SK-N-SH (cell line): ENCODE measurements around the gene BMP8A. TPM values are rescaled to one million over a fixed set of nuclear protein-coding genes. Genes with fewer than 3 reads are reported as not detected.

Experiments
- CTCF ChIA-PET: fragments of 300-600, 350-600 bp; formaldehyde crosslinking; extraction: SDS; loops from one replicate; lab custom pipeline; 2021; lab: Yijun Ruan, JAX
- POLR2A ChIA-PET: fragments of 350-600 bp; sonication (Branson Sonifier 250); formaldehyde crosslinking; extraction: SDS; loops from one replicate; lab custom pipeline; 2020; ENCODE audit warnings: antibody characterized with exemption, inconsistent platforms; lab: Yijun Ruan, JAX
- DNase-seq: peaks from one replicate; pipeline ENCODE4 v3.0.0; 2012
- H2AFZ ChIP-seq: fragments of 200-600 bp; sonication (generic); 2 replicates; pipeline ENCODE4 v1.8.1; 2016; ENCODE audit warnings: antibody characterized with exemption, mild to moderate bottlenecking, low read depth
- H3F3A ChIP-seq: fragments of 200-600 bp; sonication (generic); replicated peaks from 2 replicates; pipeline ENCODE3; 2016; ENCODE audit warnings: antibody characterized with exemption, mild to moderate bottlenecking; ENCODE audit not compliant: insufficient read depth
- H3K27ac ChIP-seq, 2 experiments: fragments of 200-500 bp in 1 of 2; fragments of 200-600 bp in 1 of 2; sonication (Bioruptor generic) in 1 of 2; sonication (generic), shearing (Covaris generic) in 1 of 2; 2 replicates each; pipeline versions ENCODE4 v1.5.1 to v1.6.1; 2014 to 2016; ENCODE audit warnings: low read depth in 2 of 2, inconsistent platforms in 1 of 2, low read length in 1 of 2, mild to moderate bottlenecking in 1 of 2, mixed read lengths in 1 of 2
- H3K27me3 ChIP-seq: fragments of 200-600 bp; sonication (generic), shearing (Covaris generic); 2 replicates; pipeline ENCODE4 v1.6.1; 2016; ENCODE audit warnings: mixed run types; ENCODE audit not compliant: insufficient read depth
- H3K36me3 ChIP-seq, 2 experiments: fragments of 200-500 bp in 1 of 2; fragments of 200-600 bp in 1 of 2; sonication (Bioruptor generic) in 1 of 2; sonication (generic) in 1 of 2; replicated peaks in 1 of 2; 2 replicates each; pipeline versions ENCODE3 to v1.5.1; 2014 to 2016; ENCODE audit warnings: low read length in 1 of 2, mild to moderate bottlenecking in 1 of 2; ENCODE audit not compliant: insufficient read depth in 2 of 2, control insufficient read depth in 1 of 2
- H3K4me1 ChIP-seq, 2 experiments: fragments of 200-500 bp in 1 of 2; fragments of 200-600 bp in 1 of 2; sonication (Bioruptor generic) in 1 of 2; sonication (generic), shearing (Covaris generic) in 1 of 2; 2 replicates each; pipeline versions ENCODE4 v1.5.1 to v1.6.1; 2014 to 2016; ENCODE audit warnings: low read depth in 1 of 2, low read length in 1 of 2, mixed run types in 1 of 2; ENCODE audit not compliant: insufficient read depth in 2 of 2, control insufficient read depth in 1 of 2
- H3K4me2 ChIP-seq: fragments of 200-600 bp; sonication (generic), shearing (Covaris generic); 2 replicates; pipeline ENCODE4 v1.6.1; 2017; ENCODE audit warnings: mixed run types
- H3K4me3 ChIP-seq, 2 experiments: fragments of 200-500 bp in 1 of 2; fragments of 200-600 bp in 1 of 2; sonication (Bioruptor generic) in 1 of 2; sonication (generic), shearing (Covaris generic) in 1 of 2; 2 replicates each; pipeline versions ENCODE4 v1.5.1 to v1.8.1; 2014 to 2016; ENCODE audit warnings: low read depth in 2 of 2, inconsistent platforms in 1 of 2, low read length in 1 of 2, mild to moderate bottlenecking in 1 of 2, mixed read lengths in 1 of 2, moderate library complexity in 1 of 2
- H3K79me2 ChIP-seq: fragments of 200-600 bp; sonication (generic); 2 replicates; pipeline ENCODE4 v1.8.1; 2017; ENCODE audit warnings: mild to moderate bottlenecking; ENCODE audit not compliant: insufficient read depth
- H3K9ac ChIP-seq: fragments of 200-600 bp; sonication (generic); 2 replicates; pipeline ENCODE4 v1.6.1; 2017; ENCODE audit warnings: mixed run types
- H3K9me2 ChIP-seq: fragments of 200-600 bp; sonication (generic); 2 replicates; pipeline ENCODE4 v1.6.1; 2017; ENCODE audit warnings: mixed run types
- H3K9me3 ChIP-seq: fragments of 200-600 bp; sonication (generic); 2 replicates; pipeline ENCODE4 v1.6.1; 2017; ENCODE audit warnings: mixed run types, mild to moderate bottlenecking, moderate library complexity
- H4K20me1 ChIP-seq: fragments of 200-600 bp; sonication (generic); 2 replicates; pipeline ENCODE4 v1.6.1; 2017; ENCODE audit warnings: mild to moderate bottlenecking, mixed run types; ENCODE audit not compliant: insufficient read depth
- CTCF ChIP-seq: fragments of 200-600 bp; sonication (generic); IDR thresholded peaks from 2 replicates; pipeline ENCODE4 v1.6.1; 2017; ENCODE audit warnings: antibody characterized with exemption, mild to moderate bottlenecking, moderate library complexity
- ELF1 ChIP-seq: IDR thresholded peaks from 2 replicates; pipeline ENCODE4 v1.4.0; 2012
- EZH2phosphoT487 ChIP-seq: fragments of 200-600 bp; sonication (generic); IDR thresholded peaks from 2 replicates; pipeline ENCODE4 v1.6.1; 2017; ENCODE audit warnings: low read depth, mixed run types, mild to moderate bottlenecking, antibody characterized with exemption, moderate library complexity, borderline replicate concordance
- FOXJ3 ChIP-seq: sonication (generic); formaldehyde crosslinking; IDR thresholded peaks from 2 replicates; pipeline ENCODE4 v1.5.1; 2020; ENCODE audit warnings: mild to moderate bottlenecking, missing genetic modification reagents
- GABPA ChIP-seq: IDR thresholded peaks from 2 replicates; pipeline ENCODE4 v1.4.0; 2012; ENCODE audit warnings: low read depth, mild to moderate bottlenecking
- GATA2 ChIP-seq: sonication (generic); formaldehyde crosslinking; IDR thresholded peaks from 2 replicates; pipeline ENCODE4 v1.5.0; 2020; ENCODE audit warnings: mild to moderate bottlenecking, missing genetic modification reagents
- IRF3 ChIP-seq: fragments of 150-350 bp; IDR thresholded peaks from 2 replicates; pipeline ENCODE4 v1.6.1; 2016; ENCODE audit warnings: mild to moderate bottlenecking, low read depth, low read length
- JUND ChIP-seq: IDR thresholded peaks from 2 replicates; pipeline ENCODE4 v1.4.0; 2012
- NRF1 ChIP-seq: IDR thresholded peaks from 2 replicates; pipeline ENCODE4 v1.6.1; 2012; ENCODE audit warnings: low read depth, mild to moderate bottlenecking, low read length
- PBX3 ChIP-seq: IDR thresholded peaks from 2 replicates; pipeline ENCODE4; 2012
- POLR2AphosphoS5 ChIP-seq: IDR thresholded peaks from 2 replicates; pipeline ENCODE4 v1.6.1; 2012; ENCODE audit warnings: low read depth, low read length
- RAD21 ChIP-seq: IDR thresholded peaks from 2 replicates; pipeline ENCODE4 v1.6.1; 2012; ENCODE audit warnings: mild to moderate bottlenecking, low read length
- REST ChIP-seq: IDR thresholded peaks from 2 replicates; pipeline ENCODE4 v1.6.1; 2012; ENCODE audit warnings: mild to moderate bottlenecking, low read depth, low read length, moderate library complexity
- RFX5 ChIP-seq: IDR thresholded peaks from 2 replicates; pipeline ENCODE4 v1.6.1; 2012; ENCODE audit warnings: mild to moderate bottlenecking, improper control_type of control experiment, low read length
- SIN3A ChIP-seq: IDR thresholded peaks from 2 replicates; pipeline ENCODE4 v1.6.1; 2012; ENCODE audit warnings: low read depth, mild to moderate bottlenecking, low read length, moderate library complexity, borderline replicate concordance
- TAF1 ChIP-seq: IDR thresholded peaks from 2 replicates; pipeline ENCODE4 v1.6.1; 2012; ENCODE audit warnings: low read depth, mild to moderate bottlenecking, low read length, moderate library complexity, borderline replicate concordance
- TCF12 ChIP-seq: IDR thresholded peaks from 2 replicates; pipeline ENCODE4 v1.4.0; 2012
- USF1 ChIP-seq: IDR thresholded peaks from 2 replicates; pipeline ENCODE4 v1.4.0; 2012; ENCODE audit warnings: low read depth, borderline replicate concordance
- USF2 ChIP-seq: fragments of 150-350 bp; IDR thresholded peaks from 2 replicates; pipeline ENCODE4 v1.6.1; 2017; ENCODE audit warnings: antibody characterized with exemption, low read length, low read depth, borderline replicate concordance
- WGBS: methylation state at CpG from one replicate; pipeline ENCODE4 v1.1.6; 2017; ENCODE audit warnings: low lambda C conversion rate; 5-methylcytosine and 5-hydroxymethylcytosine counted together
- polyA plus RNA-seq, 3 experiments: library from polyadenylated mRNA; depleted of rRNA; stranded (reverse); fragments of >200 nt; gene quantifications; 2 replicates each; pipeline ENCODE4 v1.2.3, GENCODE V29; 2012

BMP8A gene
- polyA plus RNA-seq, 1 of the 3 experiments (the other 2 are of a cell fraction) = 0.16 TPM

GRCh38 chr1:39500862-39501389, 9.5 kb downstream of the BMP8A start:
- CTCF ChIA-PET = no interaction called here
- H3K4me3 ChIP-seq = no peak overlapping the region
- no peak overlapping the region for H3K9ac ChIP-seq
- H3K4me1 ChIP-seq = no peaks in the 10 kb centered on the region
- WGBS = 88% methylated on average over 4 of the region's 4 CpGs
- no peaks in the 10 kb centered on the region for H3K9me2 ChIP-seq
- POLR2A ChIA-PET = no interaction called here
- H3K4me2 ChIP-seq = no peak overlapping the region
- no peaks in the 10 kb centered on the region for H3K9me3 ChIP-seq
- H4K20me1 ChIP-seq = no peaks in the 10 kb centered on the region
- H3K27ac ChIP-seq = no peak overlapping the region
- no peak for TF ChIP-seq RAD21
- TF ChIP-seq TCF12 = no peak
- no peak for TF ChIP-seq ELF1
- no peak for TF ChIP-seq IRF3
- TF ChIP-seq POLR2AphosphoS5 = no peak
- TF ChIP-seq NRF1 = no peak
- TF ChIP-seq SIN3A = no peak
- no peak for TF ChIP-seq GATA2 (CRISPR knock-in tag)
- no peak for TF ChIP-seq PBX3
- TF ChIP-seq RFX5 = no peak
- TF ChIP-seq FOXJ3 = no peak
- TF ChIP-seq TAF1 = no peak
- TF ChIP-seq EZH2phosphoT487 = no peak
- no peak for TF ChIP-seq CTCF
- TF ChIP-seq USF1 = no peak
- no peak for TF ChIP-seq JUND
- no peak for TF ChIP-seq REST
- TF ChIP-seq GABPA = no peak
- TF ChIP-seq USF2 = no peak
- no peak for DNase-seq
- no peaks in the 10 kb centered on the region for H3K27me3 ChIP-seq
- H2AFZ ChIP-seq = no peak overlapping the region
- no peaks in the 10 kb centered on the region for H3K36me3 ChIP-seq
- H3K79me2 ChIP-seq = no peaks in the 10 kb centered on the region
- no peaks in the 10 kb centered on the region for H3F3A ChIP-seq
